ENCODE measurements around the gene SLC12A4. TPM values are rescaled to one million over a fixed set of nuclear protein-coding genes. Genes with fewer than 3 reads are reported as not detected.

The SLC12A4 gene
- total and polyA plus RNA-seq, 5 experiments from 2014 or later, result 3.0 to 36.4 (median 5.6) TPM

- Mint-ChIP-seq H3K4me1 (peaks cover 15 to 54% (median 41%) of the 10 kb centered on the region in 4 donors), H3K9me3 (no peaks in the 10 kb centered on the region), H3K4me3 (peak overlapping the region; percentile 89 to 99 (median 94)), H3K27me3 (no peaks in the 10 kb centered on the region), H3K27ac (peak overlapping the region; percentile 73 to 99 (median 97)), H3K36me3 (peaks cover 0 to 3% (median 0%) of the 10 kb centered on the region in 3 donors)
- POLR2A ChIA-PET, result interaction anchor here (0.6 to 3.2 kb wide), 5 partner anchors 10 to 51 kb away, joined by 3 to 15 read pairs (median 7); partner anchors contain the start of genes EDC4 and PSMB10
- DNase-seq, result no peak
- ATAC-seq, result peak in 1 of 2 donors; percentile 5
Observed at GRCh38 chr16:67893743-67894399, 74.6 kb downstream of the SLC12A4 start.

Other genes starting within 250 kb of the SLC12A4 start
- 10 to 100 TPM; 12.7 to 13.0 TPM for gene GFOD2, start 249.3 kb downstream of the SLC12A4 start, total RNA-seq
- 10 to 100 TPM in 1 of 3 donors, 1 to 10 TPM in 2; 6.0 to 10.9 (median 6.5) TPM for gene GFOD2, start 249.3 kb downstream of the SLC12A4 start, polyA plus RNA-seq
- 10 to 100 TPM; 18.5 to 23.6 TPM for gene RANBP10, start 162.1 kb downstream of the SLC12A4 start, total RNA-seq
- gene RANBP10, start 162.1 kb downstream of the SLC12A4 start, polyA plus RNA-seq, result 10 to 100 TPM in 1 of 3 donors, 1 to 10 TPM in 2; 5.8 to 13.8 (median 6.3) TPM
- gene TSNAXIP1, start 161.7 kb downstream of the SLC12A4 start, total RNA-seq, result 1 to 10 TPM; 1.0 to 1.2 TPM
- gene TSNAXIP1, start 161.7 kb downstream of the SLC12A4 start, polyA plus RNA-seq, result under 1 TPM in 1 of 3 donors, not detected in 2; 0.14 TPM
- 10 to 100 TPM; 63.8 to 63.9 TPM for gene THAP11, start 126.3 kb downstream of the SLC12A4 start, total RNA-seq
- gene THAP11, start 126.3 kb downstream of the SLC12A4 start, polyA plus RNA-seq, result 100 to 1,000 TPM; 132 to 158 (median 143) TPM
- gene NUTF2, start 121.7 kb downstream of the SLC12A4 start, total RNA-seq, result 10 to 100 TPM; 37.0 to 40.6 TPM
- gene NUTF2, start 121.7 kb downstream of the SLC12A4 start, polyA plus RNA-seq, result 100 to 1,000 TPM; 109 to 124 (median 114) TPM
- gene CENPT, start 120.9 kb downstream of the SLC12A4 start, total RNA-seq, result 100 to 1,000 TPM; 108 to 117 TPM
- 10 to 100 TPM; 11.8 to 17.8 (median 13.1) TPM for gene CENPT, start 120.9 kb downstream of the SLC12A4 start, polyA plus RNA-seq
- gene EDC4, start 95.6 kb downstream of the SLC12A4 start, total RNA-seq, result 100 to 1,000 TPM; 123 to 136 TPM
- 10 to 100 TPM; 22.7 to 44.0 (median 40.8) TPM for gene EDC4, start 95.6 kb downstream of the SLC12A4 start, polyA plus RNA-seq
- gene NRN1L, start 83.8 kb downstream of the SLC12A4 start, total RNA-seq, result 1 to 10 TPM; 2.6 to 5.3 TPM
- not detected for gene NRN1L, start 83.8 kb downstream of the SLC12A4 start, polyA plus RNA-seq
- gene PSKH1, start 75.4 kb downstream of the SLC12A4 start, total RNA-seq, result 10 to 100 TPM; 26.6 to 28.6 TPM
- gene PSKH1, start 75.4 kb downstream of the SLC12A4 start, polyA plus RNA-seq, result 10 to 100 TPM; 20.8 to 34.5 (median 22.2) TPM
- 10 to 100 TPM; 10.5 to 12.6 TPM for gene CTRL, start 36.8 kb downstream of the SLC12A4 start, total RNA-seq
- gene CTRL, start 36.8 kb downstream of the SLC12A4 start, polyA plus RNA-seq, result 1 to 10 TPM; 2.2 to 2.8 (median 2.8) TPM
- 100 to 1,000 TPM; 127 to 138 TPM for gene PSMB10, start 31.8 kb downstream of the SLC12A4 start, total RNA-seq
- 100 to 1,000 TPM; 450 to 514 (median 493) TPM for gene PSMB10, start 31.8 kb downstream of the SLC12A4 start, polyA plus RNA-seq
- 10 to 100 TPM; 14.1 to 14.7 TPM for gene LCAT, start 24.5 kb downstream of the SLC12A4 start, total RNA-seq
- under 1 TPM; 0.52 to 0.84 (median 0.80) TPM for gene LCAT, start 24.5 kb downstream of the SLC12A4 start, polyA plus RNA-seq
- 1 to 10 TPM; 2.9 to 3.1 TPM for gene DPEP3, start 11.9 kb upstream of the SLC12A4 start, total RNA-seq
- 1 to 10 TPM in 2 of 3 donors, under 1 TPM in 1; 0.50 to 1.5 (median 1.1) TPM for gene DPEP3, start 11.9 kb upstream of the SLC12A4 start, polyA plus RNA-seq
- 100 to 1,000 TPM; 151 to 157 TPM for gene DPEP2, start 30.8 kb upstream of the SLC12A4 start, total RNA-seq
- gene DPEP2, start 30.8 kb upstream of the SLC12A4 start, polyA plus RNA-seq, result 10 to 100 TPM; 29.0 to 47.9 (median 40.4) TPM
- gene DPEP2NB, start 47.3 kb upstream of the SLC12A4 start, total RNA-seq, result not detected
- gene DPEP2NB, start 47.3 kb upstream of the SLC12A4 start, polyA plus RNA-seq, result not detected
- gene DDX28, start 54.6 kb upstream of the SLC12A4 start, total RNA-seq, result 10 to 100 TPM; 25.0 to 26.2 TPM
- 10 to 100 TPM; 49.7 to 60.6 (median 53.9) TPM for gene DDX28, start 54.6 kb upstream of the SLC12A4 start, polyA plus RNA-seq
- 10 to 100 TPM; 18.2 to 21.1 TPM for gene DUS2, start 54.6 kb upstream of the SLC12A4 start, total RNA-seq
- 10 to 100 TPM in 2 of 3 donors, 1 to 10 TPM in 1; 6.4 to 13.1 (median 10.5) TPM for gene DUS2, start 54.6 kb upstream of the SLC12A4 start, polyA plus RNA-seq
- gene NFATC3, start 116.7 kb upstream of the SLC12A4 start, total RNA-seq, result 100 to 1,000 TPM; 156 to 162 TPM
- 100 to 1,000 TPM in 1 of 3 donors, 10 to 100 TPM in 2; 85.2 to 102 (median 86.6) TPM for gene NFATC3, start 116.7 kb upstream of the SLC12A4 start, polyA plus RNA-seq